ENCODE results near the gene RING1.
A peak's percentile ranks its signal among the peaks of the same experiment; 100 is the strongest.

The RING1 gene

DNA sequence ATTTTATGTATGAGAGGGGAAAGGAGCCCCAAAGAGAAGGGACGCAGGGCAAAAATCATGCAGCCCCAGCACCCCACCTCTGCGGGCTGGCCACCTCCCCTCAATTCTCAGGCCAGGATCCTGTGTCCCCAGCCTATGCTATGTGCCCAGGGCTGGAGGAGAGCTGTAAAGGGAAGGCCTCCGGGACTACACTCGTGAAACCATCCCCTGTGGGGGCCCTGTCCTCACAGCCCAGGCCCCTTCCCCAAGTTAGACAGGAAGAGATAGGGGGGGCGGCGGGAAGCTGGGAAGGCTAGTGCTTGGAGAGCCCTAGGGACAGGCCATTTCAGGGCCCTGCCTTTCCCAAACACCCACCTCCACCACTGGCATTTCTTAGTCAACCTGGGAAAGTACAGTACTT, 14.7 kb upstream of the RING1 start:
- DNase-seq = no peak

GRCh38 chr6:33194431-33194979, 13.8 kb upstream of the RING1 start:
- DNase-seq = no peak

GRCh38 chr6:33195304-33196165, 12.8 kb upstream of the RING1 start:
- no peak for DNase-seq

- DNase-seq = peak; percentile 40
Measured at GRCh38 chr6:33197431-33198048, 10.8 kb upstream of the RING1 start.

- no peak for DNase-seq
Measured at GRCh38 chr6:33198159-33198852, 10.0 kb upstream of the RING1 start.

DNA sequence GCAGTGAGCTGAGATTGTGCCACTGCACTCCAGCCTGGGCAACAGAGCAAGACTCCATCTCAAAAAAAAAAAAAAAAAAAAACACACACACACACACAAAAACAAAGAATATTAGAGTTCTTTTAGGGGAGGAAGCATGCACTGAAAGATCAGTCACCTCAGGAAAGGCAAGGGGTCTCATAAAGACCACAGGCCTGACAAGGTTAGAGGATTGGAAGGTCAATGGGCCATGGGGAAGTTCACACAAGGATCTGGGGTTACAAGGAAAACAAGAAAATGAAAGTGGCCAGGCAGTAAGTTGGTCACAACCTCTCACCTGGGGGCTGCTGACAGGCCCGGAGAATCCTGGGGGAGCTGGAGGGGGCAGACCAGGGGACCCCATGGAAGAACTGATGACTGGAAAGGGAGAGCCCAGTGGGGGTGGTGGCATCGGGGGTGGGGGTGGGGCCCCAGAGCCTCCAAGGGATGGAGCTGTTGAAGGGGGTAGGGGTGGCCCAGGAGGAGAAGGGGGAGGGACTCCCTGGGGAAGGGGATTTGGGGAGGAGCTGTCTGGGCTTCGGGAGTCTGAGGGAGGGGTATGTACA, 9.4 kb upstream of the RING1 start:
- DNase-seq = no peak

DNA sequence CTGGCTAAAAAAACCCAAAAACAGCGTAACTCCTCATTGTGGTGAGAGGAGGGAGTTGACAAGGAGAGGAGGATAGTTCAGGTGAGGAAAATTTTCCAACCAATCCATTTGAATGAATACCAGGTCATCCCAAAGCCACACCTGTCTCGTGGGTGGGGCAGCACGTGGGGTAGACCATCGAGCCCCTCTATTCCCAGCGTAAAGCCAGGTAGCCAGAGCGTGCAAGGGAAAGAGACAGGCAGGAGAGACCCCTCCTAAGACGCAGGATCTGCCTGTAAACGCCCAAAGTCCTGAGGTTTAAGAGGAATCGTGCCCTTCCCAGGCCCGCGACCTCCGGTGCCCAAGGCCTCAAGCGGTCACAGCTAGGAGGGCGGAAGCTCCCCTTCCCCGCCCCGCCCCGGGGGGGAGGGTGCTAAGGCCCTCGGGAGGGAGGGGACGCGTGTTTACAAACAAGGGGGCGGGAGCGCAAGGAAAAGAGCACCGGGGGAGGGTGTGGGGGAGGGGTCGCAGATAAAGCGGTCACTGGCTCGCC, 8.5 kb upstream of the RING1 start:
- DNase-seq = peak; percentile 82

GRCh38 chr6:33200219-33201146, 7.8 kb upstream of the RING1 start, which contains the start of the genes RXRB and SLC39A7:
TSS of gene RXRB (minus strand) at chr6:33200665. CDS start at chr6:33200476, 189 bp downstream.
TSS of gene SLC39A7 (plus strand) at chr6:33200867. CDS start at chr6:33201246, 379 bp downstream.
- peak; percentile 99 for DNase-seq

DNA sequence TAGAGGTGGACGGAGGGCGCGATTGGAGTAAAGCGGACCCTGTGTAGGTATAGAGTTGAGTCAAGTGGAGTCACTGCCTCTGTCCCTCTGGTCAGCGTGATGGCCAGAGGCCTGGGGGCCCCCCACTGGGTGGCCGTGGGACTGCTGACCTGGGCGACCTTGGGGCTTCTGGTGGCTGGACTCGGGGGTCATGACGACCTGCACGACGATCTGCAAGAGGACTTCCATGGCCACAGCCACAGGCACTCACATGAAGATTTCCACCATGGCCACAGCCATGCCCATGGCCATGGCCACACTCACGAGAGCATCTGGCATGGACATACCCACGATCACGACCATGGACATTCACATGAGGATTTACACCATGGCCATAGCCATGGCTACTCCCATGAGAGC, 7.2 kb upstream of the RING1 start:
- DNase-seq = peak; percentile 27

GRCh38 chr6:33201935-33202334, 6.4 kb upstream of the RING1 start:
- DNase-seq = no peak

- DNase-seq = no peak
Measured at GRCh38 chr6:33202799-33203198, 5.5 kb upstream of the RING1 start.

GRCh38 chr6:33203443-33204164, 4.7 kb upstream of the RING1 start:
- no peak for DNase-seq

DNA sequence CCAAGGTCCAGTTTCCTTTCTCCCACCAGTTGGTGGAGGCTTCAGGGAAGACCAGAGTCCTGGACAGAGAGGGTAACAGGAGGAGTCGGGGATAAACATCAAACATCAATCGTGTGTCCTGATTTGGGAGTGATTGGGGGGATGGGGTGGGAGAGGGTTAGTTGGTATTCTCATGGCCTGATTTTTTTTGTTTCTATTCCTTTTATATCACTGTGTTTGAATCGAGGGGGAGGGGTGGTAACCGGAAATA, 4.2 kb upstream of the RING1 start:
- DNase-seq = no peak

- DNase-seq = peak; percentile 87
Measured at GRCh38 chr6:33204415-33205190, 3.7 kb upstream of the RING1 start, which contains the start of gene HSD17B8. TSS of gene HSD17B8 (plus strand) at chr6:33204655. CDS start at chr6:33204669, 14 bp downstream.

- DNase-seq = no peak
Measured at GRCh38 chr6:33205191-33206026, 2.9 kb upstream of the RING1 start.

DNA sequence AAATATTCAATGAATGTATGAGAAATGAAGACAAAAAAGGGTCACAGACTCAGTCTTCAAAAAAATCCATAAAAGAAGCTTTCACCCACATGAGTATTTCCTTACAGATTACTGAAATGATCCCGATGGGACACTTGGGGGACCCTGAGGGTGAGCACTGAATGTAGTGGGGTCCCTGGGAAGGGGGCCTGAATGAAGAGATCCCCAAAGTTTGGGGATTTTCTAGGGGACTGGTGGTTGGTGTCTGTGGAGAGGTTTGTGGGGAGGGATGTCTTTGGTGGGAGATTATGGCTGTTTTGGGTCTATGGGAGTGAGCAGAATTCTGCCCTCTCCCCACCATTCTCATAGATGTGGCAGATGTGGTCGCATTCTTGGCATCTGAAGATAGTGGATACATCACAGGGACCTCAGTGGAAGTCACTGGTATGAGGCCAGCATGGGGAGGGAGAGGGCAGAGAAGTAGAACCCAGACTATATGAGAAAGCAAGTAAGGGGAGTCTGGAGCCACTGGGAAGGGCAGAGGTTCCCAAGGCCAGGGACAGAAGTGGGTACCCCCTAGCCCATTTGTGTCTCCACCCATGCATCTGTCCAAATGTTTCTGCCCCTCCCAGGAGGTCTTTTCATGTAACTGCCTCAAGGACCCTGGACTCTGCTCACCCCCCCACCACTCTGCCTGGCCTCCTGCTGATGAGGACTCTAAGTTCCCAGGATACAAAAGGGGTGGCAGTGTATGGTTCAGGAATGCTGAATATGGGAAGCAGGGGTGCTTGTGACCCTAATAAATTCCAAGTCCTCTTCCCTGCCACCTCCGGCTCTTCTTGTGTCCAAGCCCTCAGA, 2.1 kb upstream of the RING1 start:
- no peak for DNase-seq

- no peak for DNase-seq
Measured at GRCh38 chr6:33206864-33207551, 1.3 kb upstream of the RING1 start.
